Mucosa of stomach (tissue), 1 donor: Measurements from ENCODE around the gene ALKBH4.
"Not testable (repeated sequence)": the region's sequence is repeated elsewhere in the genome, so short reads cannot be mapped to it uniquely, and the experiment has no call there.

Source experiments
- H3K27me3 ChIP-seq: one replicate; pipeline ENCODE4 v1.7.0; 2013; ENCODE audit warnings: mild to moderate bottlenecking, low read length; ENCODE audit not compliant: control insufficient read depth, insufficient read depth
- H3K36me3 ChIP-seq: one replicate; pipeline ENCODE4 v1.7.0; 2013; ENCODE audit warnings: low read length; ENCODE audit not compliant: control insufficient read depth, insufficient read depth
- H3K4me1 ChIP-seq: one replicate; pipeline ENCODE4 v1.7.0; 2013; ENCODE audit warnings: mild to moderate bottlenecking, low read length; ENCODE audit not compliant: control insufficient read depth, insufficient read depth
- H3K4me3 ChIP-seq: one replicate; pipeline ENCODE4 v1.7.0; 2013; ENCODE audit warnings: low read length
- H3K9ac ChIP-seq: one replicate; pipeline ENCODE4 v1.7.0; 2013; ENCODE audit warnings: mild to moderate bottlenecking, low read length, moderate library complexity
- H3K9me3 ChIP-seq: one replicate; pipeline ENCODE4 v1.7.0; 2013; ENCODE audit warnings: mild to moderate bottlenecking, low read length, moderate library complexity; ENCODE audit not compliant: control insufficient read depth
- donor health status: Pancreatic carcinoma.

ALKBH4 gene

DNA sequence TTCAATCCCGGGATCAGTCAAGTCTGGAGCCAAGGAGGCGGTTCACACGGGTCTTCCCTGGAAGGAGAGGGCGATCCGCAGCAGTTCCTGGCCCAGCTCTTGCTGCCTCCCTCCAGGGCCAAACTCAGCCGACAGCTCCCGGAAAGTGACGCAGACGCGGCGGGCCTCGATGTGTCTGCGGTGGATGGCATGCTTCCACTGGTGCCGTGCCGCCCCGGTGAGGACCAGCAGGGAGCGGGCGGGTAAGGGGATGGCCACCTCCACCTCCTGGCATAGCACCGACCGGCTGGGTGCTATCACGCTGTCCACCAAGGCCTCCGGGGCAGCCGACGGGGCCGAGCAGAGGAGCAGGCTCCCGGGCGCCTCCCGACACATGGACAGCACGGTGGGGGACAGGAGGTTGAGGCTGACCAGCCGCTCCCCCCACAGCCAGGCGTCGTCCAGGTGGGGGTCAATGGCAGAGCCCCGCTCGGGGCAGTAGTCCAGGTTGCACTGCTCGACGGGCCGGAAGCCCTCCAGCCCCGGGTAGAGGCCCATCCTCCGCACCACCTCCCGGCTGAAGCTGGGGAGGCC is 7.2 kb downstream of the ALKBH4 start:
- H3K4me3 ChIP-seq, result no peak overlapping the region
- H3K4me1 ChIP-seq, result no peaks in the 10 kb centered on the region
- H3K9ac ChIP-seq, result no peak overlapping the region
- H3K9me3 ChIP-seq, result no peaks in the 10 kb centered on the region
- H3K27me3 ChIP-seq, result no peaks in the 10 kb centered on the region
- H3K36me3 ChIP-seq, result no peaks in the 10 kb centered on the region

DNA sequence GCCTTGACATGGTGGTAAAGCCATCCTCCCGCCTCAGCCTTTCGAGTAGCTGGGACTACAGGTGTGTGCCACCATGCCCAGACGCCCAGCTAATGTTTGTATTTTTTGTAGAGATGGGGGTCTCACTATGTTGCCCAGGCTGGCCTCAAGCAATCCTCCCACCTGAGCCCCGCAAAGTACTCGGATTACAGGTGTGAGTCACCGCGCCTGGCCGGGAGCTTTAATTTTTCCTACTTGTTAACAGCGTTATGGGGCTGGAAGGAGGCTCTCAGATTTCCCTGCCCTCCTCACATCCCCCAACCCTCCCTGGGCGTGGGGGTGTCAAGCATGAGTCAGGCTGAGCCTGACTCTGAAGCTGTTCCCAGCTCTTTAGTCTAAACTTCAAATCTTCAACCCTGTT is 8.3 kb downstream of the ALKBH4 start:
- no peaks in the 10 kb centered on the region for H3K9me3 ChIP-seq
- H3K36me3 ChIP-seq, result no peaks in the 10 kb centered on the region

DNA sequence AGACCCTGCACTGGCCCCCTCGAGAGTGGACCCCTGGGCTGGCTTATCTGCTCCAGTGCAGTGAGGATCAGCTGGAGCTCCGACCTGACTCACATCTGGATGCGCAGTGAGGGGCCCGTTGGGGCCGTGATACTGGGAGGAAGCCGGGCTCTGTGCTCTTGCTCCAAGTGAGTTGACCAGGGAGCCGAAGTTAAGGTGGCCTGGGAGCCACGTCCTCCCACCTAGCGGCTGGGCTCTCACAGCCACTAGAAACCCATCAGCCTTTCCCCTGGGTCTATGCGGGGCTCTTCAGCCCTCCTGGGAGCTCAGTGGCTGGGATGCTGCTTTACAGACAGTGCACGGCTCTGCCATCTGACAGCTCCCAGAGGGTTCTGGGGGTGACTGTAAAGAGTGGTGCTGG is 9.1 kb downstream of the ALKBH4 start:
- no peaks in the 10 kb centered on the region for H3K9me3 ChIP-seq
- no peaks in the 10 kb centered on the region for H3K36me3 ChIP-seq
- H3K4me1 ChIP-seq, result no peaks in the 10 kb centered on the region
- H3K27me3 ChIP-seq, result no peaks in the 10 kb centered on the region
- H3K9ac ChIP-seq, result no peak overlapping the region
- H3K4me3 ChIP-seq, result no peak overlapping the region

More for the DNA sequence above, 8.3 kb downstream of the ALKBH4 start:
- Histone ChIP-seq H3K4me1 (no peaks in the 10 kb centered on the region), H3K4me3 (no peak overlapping the region), H3K9ac (no peak overlapping the region), H3K27me3 (no peaks in the 10 kb centered on the region)

DNA sequence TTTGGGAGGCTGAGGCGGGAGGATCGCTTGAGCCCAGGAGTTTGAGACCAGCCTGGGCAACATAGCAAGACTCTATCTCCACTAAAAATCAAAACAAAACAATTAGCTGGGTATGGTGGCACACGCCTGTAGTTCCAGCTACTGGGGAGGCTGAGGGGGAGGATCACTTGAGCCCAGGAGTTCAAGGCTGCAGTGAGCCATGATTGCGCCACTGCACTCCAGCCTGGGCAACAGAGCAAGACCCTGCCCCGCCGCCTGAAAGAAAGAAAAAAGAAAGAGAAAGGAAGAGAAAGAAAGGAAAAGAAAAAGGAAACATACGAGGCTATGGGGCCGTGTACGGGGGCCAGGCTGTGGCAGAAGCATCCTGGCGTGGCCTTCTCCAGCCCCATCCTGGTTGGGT is 9.7 kb downstream of the ALKBH4 start:
- not testable (repeated sequence) for H3K4me1 ChIP-seq, H3K36me3 ChIP-seq, H3K9me3 ChIP-seq, H3K4me3 ChIP-seq, H3K9ac ChIP-seq, H3K27me3 ChIP-seq

DNA sequence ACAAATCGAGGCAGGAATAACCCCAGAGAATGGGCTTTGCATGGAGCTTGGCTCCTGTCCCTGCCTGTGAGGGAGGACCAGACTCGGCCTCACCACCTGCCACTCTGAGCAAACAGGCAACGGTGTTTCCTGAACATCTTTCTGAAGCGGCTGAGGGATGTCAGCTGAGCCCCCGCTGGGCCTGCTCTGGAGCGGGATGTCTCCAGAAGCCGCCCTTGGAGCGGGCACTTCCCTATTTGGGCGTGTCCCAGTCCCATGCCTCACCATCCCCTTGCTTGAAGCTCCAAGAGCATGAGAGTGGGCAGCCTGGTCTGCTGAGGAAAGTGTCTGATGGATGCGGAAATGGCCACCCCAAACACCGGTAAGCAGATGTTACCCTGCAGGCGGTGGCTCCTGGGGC is 10.2 kb downstream of the ALKBH4 start:
- Histone ChIP-seq H3K9ac (no peak overlapping the region), H3K27me3 (no peaks in the 10 kb centered on the region), H3K9me3 (no peaks in the 10 kb centered on the region), H3K36me3 (no peaks in the 10 kb centered on the region), H3K4me1 (no peaks in the 10 kb centered on the region), H3K4me3 (no peak overlapping the region)

DNA sequence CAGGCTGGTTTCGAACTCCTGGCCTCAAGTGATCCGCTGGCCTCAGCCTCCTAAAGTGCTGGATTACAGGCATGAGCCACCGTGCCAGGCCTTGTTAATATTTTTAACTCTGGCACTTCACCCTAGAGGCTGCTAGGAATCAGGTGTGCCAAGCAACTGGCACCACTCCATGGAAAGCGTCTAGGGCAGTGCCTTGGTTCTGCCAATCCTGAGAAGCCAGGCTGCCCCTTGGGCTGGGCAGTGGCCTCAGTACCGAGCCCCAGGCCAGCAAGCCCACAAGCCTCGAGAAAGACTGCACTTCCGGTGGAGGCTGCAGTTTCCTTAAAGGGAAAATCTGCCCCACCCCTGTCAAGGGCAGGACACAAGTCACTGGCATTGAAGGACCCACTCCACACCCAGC is 11.3 kb downstream of the ALKBH4 start:
- Histone ChIP-seq H3K4me1 (no peaks in the 10 kb centered on the region), H3K9ac (no peak overlapping the region), H3K27me3 (no peaks in the 10 kb centered on the region), H3K36me3 (no peaks in the 10 kb centered on the region), H3K4me3 (no peak overlapping the region), H3K9me3 (no peaks in the 10 kb centered on the region)

DNA sequence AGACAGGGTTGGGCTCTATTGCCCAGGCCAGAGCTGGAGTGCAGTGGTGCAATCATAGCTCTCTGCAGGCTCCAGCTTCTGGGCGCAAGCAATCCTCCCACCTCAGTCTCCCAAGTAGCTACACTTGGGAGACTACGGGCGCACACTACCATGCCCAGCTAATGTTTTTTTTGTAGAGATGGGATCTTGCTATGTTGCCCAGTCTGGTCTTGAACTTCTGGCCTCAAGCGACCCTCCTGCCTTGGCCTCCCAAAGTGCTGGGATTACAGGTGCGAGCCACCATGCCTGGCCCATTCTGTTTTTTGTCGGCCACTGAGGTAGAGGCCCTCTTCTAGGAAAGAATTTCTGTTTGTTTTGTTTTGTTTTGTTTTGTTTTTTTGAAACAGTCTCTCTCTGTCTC is 12.2 kb downstream of the ALKBH4 start:
- H3K27me3 ChIP-seq, result no peaks in the 10 kb centered on the region
- no peak overlapping the region for H3K4me3 ChIP-seq
- H3K36me3 ChIP-seq, result no peaks in the 10 kb centered on the region
- H3K4me1 ChIP-seq, result no peaks in the 10 kb centered on the region
- H3K9ac ChIP-seq, result no peak overlapping the region
- H3K9me3 ChIP-seq, result no peaks in the 10 kb centered on the region

DNA sequence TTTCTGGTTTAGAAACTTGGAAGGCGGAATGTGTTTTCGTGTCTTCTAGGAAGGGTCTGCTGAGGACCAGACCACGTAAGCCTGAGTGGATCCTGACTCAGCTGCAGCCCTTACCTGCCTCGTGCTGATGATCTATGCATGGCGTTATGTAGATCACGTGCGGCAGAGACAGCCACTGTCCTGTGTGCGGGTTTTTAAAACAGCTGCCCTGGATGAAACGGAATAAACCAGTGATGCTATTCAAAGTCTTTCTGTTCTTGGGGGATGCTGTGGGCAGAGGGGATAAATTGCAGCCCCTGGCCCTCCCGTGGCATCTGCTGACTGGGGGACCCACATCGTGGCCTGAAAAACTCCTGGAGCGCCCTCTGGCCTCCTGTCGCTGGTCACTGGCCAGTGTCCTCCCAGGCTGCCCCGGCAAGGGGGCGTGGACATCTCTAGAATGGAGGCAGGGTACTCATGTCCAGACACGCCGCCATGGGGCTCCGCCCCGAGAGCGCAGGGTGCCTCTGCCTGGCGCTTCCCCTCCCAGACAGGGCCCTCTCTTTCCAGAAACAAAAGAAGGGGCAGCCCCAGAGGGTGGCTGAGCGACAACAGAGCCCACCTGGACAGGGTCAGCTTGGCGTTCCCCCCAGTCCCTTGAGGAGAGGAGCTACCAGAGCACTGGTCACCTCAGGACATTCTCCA is 13.2 kb downstream of the ALKBH4 start:
- no peak overlapping the region for H3K9ac ChIP-seq
- no peaks in the 10 kb centered on the region for H3K36me3 ChIP-seq
- H3K4me3 ChIP-seq, result no peak overlapping the region
- H3K4me1 ChIP-seq, result no peaks in the 10 kb centered on the region
- H3K27me3 ChIP-seq, result no peaks in the 10 kb centered on the region
- H3K9me3 ChIP-seq, result no peaks in the 10 kb centered on the region

DNA sequence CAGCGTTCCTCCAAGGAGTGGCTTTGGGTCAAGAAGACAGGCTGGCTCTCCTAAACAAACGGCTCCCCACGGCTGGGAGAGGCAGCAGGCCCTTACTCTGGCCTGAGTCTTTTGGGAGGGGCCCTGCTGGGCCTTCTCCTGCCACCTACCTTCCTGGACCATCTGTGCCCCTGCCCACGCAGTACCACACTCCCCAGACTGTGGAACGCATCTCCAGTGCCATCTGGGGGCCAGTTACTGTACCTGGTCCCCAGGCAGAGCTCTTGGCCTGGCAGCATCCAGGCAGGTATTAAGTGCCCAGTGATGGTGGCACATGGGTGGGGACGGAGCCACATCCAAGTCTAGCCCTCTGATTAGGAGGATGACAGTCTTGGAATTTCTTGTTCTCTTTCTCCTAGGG is 14.4 kb downstream of the ALKBH4 start:
- Histone ChIP-seq H3K9ac (no peak overlapping the region), H3K4me1 (no peaks in the 10 kb centered on the region), H3K27me3 (no peaks in the 10 kb centered on the region), H3K36me3 (no peaks in the 10 kb centered on the region), H3K9me3 (no peaks in the 10 kb centered on the region), H3K4me3 (no peak overlapping the region)

DNA sequence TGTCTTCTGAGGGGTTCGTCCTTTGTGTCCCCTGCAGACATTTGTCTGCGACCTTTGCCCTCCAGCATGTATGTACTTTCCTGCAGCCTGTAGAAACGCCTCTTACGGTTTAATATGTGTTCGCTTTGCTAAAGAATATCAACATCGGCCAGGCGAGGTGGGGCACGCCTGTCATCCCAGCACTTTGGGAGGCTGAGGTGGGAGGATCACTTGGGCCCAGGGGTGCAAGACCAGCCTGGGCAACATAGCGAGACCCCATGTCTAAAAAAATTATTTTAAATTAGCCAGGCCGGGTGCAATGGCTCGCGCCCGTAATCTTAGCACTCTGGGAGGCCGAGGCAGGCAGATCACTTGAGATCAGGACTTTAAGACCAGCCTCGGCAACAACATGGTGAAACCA is 15.5 kb downstream of the ALKBH4 start:
- Histone ChIP-seq H3K27me3 (no peaks in the 10 kb centered on the region), H3K36me3 (no peaks in the 10 kb centered on the region), H3K4me3 (no peak overlapping the region), H3K9me3 (no peaks in the 10 kb centered on the region), H3K9ac (no peak overlapping the region), H3K4me1 (no peaks in the 10 kb centered on the region)

DNA sequence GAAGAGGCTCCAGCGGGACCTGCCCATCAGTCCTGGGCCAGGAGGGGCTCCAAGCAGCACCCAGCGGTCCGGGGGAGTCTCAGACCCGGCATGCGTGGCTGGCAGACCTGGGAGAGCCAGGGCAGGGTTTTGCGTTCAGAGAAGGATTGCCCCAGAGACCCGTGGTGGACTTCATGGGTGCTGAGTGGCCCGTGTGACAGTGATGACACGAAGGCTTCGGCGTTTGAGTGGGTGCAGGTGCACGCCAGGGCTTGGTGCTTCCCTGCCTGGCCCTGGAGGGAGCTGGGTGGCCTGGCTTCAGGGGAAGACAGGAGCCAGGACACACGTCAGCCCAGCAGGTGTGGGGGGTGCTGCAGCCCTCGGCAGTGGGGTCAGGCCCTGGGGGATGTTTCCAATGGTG is 17.4 kb downstream of the ALKBH4 start:
- Histone ChIP-seq H3K9me3 (no peaks in the 10 kb centered on the region), H3K4me3 (no peak overlapping the region), H3K36me3 (no peaks in the 10 kb centered on the region), H3K4me1 (no peaks in the 10 kb centered on the region), H3K9ac (no peak overlapping the region), H3K27me3 (no peaks in the 10 kb centered on the region)

DNA sequence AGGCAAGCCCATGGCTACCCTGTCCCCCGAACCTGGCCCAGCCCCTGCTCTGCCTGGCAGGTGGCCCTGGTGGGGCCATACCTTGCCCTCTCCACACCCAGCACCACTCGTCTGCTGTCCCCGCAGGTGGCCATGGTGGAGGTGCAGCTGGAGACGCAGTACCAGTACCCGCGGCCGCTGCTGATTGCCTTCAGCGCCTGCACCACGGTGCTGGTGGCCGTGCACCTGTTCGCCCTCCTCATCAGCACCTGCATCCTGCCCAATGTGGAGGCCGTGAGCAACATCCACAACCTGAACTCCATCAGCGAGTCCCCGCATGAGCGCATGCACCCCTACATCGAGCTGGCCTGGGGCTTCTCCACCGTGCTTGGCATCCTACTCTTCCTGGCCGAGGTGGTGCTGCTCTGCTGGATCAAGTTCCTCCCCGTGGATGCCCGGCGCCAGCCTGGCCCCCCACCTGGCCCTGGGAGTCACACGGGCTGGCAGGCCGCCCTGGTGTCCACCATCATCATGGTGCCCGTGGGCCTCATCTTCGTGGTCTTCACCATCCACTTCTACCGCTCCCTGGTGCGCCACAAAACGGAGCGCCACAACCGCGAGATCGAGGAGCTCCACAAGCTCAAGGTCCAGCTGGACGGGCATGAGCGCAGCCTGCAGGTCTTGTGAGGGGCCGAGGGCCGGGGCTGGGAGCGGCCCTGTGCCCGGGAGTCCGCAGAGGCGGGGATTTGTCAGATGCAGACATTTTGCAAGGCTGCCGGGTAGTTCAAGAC is 18.1 kb downstream of the ALKBH4 start:
- Histone ChIP-seq H3K9ac (no peak overlapping the region), H3K27me3 (no peaks in the 10 kb centered on the region), H3K9me3 (no peaks in the 10 kb centered on the region), H3K36me3 (no peaks in the 10 kb centered on the region), H3K4me1 (no peaks in the 10 kb centered on the region), H3K4me3 (no peak overlapping the region)
